Activated CD4-positive, alpha-beta T cell treated with anti-CD3 and anti-CD28 coated beads for 36 hours (primary cell): Measurements from ENCODE around the gene FRMD5. TPM values are rescaled to one million over a fixed set of nuclear protein-coding genes. Genes with fewer than 3 reads are reported as not detected.
"Not testable (repeated sequence)": the region's sequence is repeated elsewhere in the genome, so short reads cannot be mapped to it uniquely, and the experiment has no call there.

Experiments used
- ATAC-seq: fragments of 200-7000 bp; cut with Tn5 transposase; one replicate; pipeline ENCODE4 v1.10.0; 2021; ENCODE audit warnings: mild to moderate bottlenecking, moderate library complexity
- CTCF ChIA-PET: fragments of 350-600 bp; sonication (Branson Sonifier 250); formaldehyde crosslinking; loops from one replicate; lab custom pipeline; 2021; ENCODE audit warnings: antibody characterized with exemption; lab: Charles Lee
- POLR2A ChIA-PET: fragments of 350-600 bp; sonication (Branson Sonifier 250); formaldehyde crosslinking; loops from one replicate; lab custom pipeline; 2021; ENCODE audit warnings: antibody characterized with exemption, inconsistent platforms; lab: Charles Lee
- DNase-seq: peaks from one replicate; pipeline ENCODE4 v3.0.0-alpha.2; 2020
- H3K27ac Mint-ChIP-seq: one replicate; pipeline ENCODE4 v1.8.0; 2021; ENCODE audit warnings: mixed read lengths
- H3K27me3 Mint-ChIP-seq: one replicate; pipeline ENCODE4 v1.8.0; 2021; ENCODE audit warnings: mixed read lengths
- H3K36me3 Mint-ChIP-seq: one replicate; pipeline ENCODE4 v1.8.0; 2021; ENCODE audit warnings: low read depth, mixed read lengths
- H3K4me1 Mint-ChIP-seq: one replicate; pipeline ENCODE4 v1.8.0; 2021; ENCODE audit warnings: mixed read lengths
- H3K4me3 Mint-ChIP-seq: one replicate; pipeline ENCODE4 v1.8.0; 2021; ENCODE audit warnings: mild to moderate bottlenecking, moderate library complexity, mixed read lengths
- H3K9me3 Mint-ChIP-seq: one replicate; pipeline ENCODE4 v1.8.0; 2021; ENCODE audit warnings: low read depth, mixed read lengths
- intact Hi-C, 2 experiments: fragments of 100-400 bp; cut with DNase I in 1 of 2; cut with micrococcal nuclease in 1 of 2; formaldehyde crosslinking; loops; one replicate each; pipeline versions ENCODE4 v1.14.2 to v1.15.1; 2022 to 2024; cut with DNase I, micrococcal nuclease
- total RNA-seq, 2 experiments: library from RNA; stranded (reverse); gene quantifications; one replicate each; pipeline ENCODE4 v1.2.3, GENCODE V29; 2021

The FRMD5 gene
- total RNA-seq, 2 experiments from 2014 or later: 0.16 to 0.30 TPM

- ATAC-seq (no peak), DNase-seq (no peak)
- no peaks in the 10 kb centered on the region for H3K4me1 Mint-ChIP-seq
- ChIA-PET POLR2A (no interaction called here), CTCF (interaction anchor here (1.2 kb wide), 1 partner anchor 14 kb away, joined by 3 read pairs; no protein-coding TSS in a partner anchor)
- no peaks in the 10 kb centered on the region for H3K9me3 Mint-ChIP-seq
- intact Hi-C loops: no loop called here
- H3K27me3 Mint-ChIP-seq: peaks cover 14% of the 10 kb centered on the region
- H3K27ac Mint-ChIP-seq: no peak overlapping the region
- no peaks in the 10 kb centered on the region for H3K36me3 Mint-ChIP-seq
- no peak overlapping the region for H3K4me3 Mint-ChIP-seq
These were observed 186.0 kb downstream of the FRMD5 start for GRCh38 chr15:44009038-44009437.

- H3K36me3 Mint-ChIP-seq, intact Hi-C loops, POLR2A ChIA-PET, H3K27ac Mint-ChIP-seq, ATAC-seq, H3K4me3 Mint-ChIP-seq, DNase-seq, CTCF ChIA-PET, H3K27me3 Mint-ChIP-seq, H3K4me1 Mint-ChIP-seq, H3K9me3 Mint-ChIP-seq: not testable (repeated sequence)
These were observed 194.8 kb downstream of the FRMD5 start for GRCh38 chr15:44000248-44000647.

- no peak for ATAC-seq
- Mint-ChIP-seq H3K27ac (no peak overlapping the region), H3K27me3 (no peaks in the 10 kb centered on the region), H3K4me1 (no peaks in the 10 kb centered on the region), H3K36me3 (no peaks in the 10 kb centered on the region), H3K4me3 (no peak overlapping the region), H3K9me3 (no peaks in the 10 kb centered on the region)
- CTCF ChIA-PET: no interaction called here
- intact Hi-C loops: no loop called here
- DNase-seq: no peak
- POLR2A ChIA-PET: no interaction called here
These were observed 196.5 kb downstream of the FRMD5 start for GRCh38 chr15:43998607-43999006.

- ChIA-PET CTCF (interaction anchor here (1.2 kb wide), 1 partner anchor 75 kb away, joined by 3 read pairs; no protein-coding TSS in a partner anchor), POLR2A (no interaction called here)
- intact Hi-C loops: no loop called here
- Mint-ChIP-seq H3K4me1 (no peaks in the 10 kb centered on the region), H3K36me3 (no peaks in the 10 kb centered on the region), H3K27me3 (peaks cover 3% of the 10 kb centered on the region), H3K9me3 (no peaks in the 10 kb centered on the region), H3K4me3 (no peak overlapping the region), H3K27ac (no peak overlapping the region)
- DNase-seq (no peak), ATAC-seq (no peak)
These were observed 203.9 kb downstream of the FRMD5 start for GRCh38 chr15:43991206-43991605.

- Mint-ChIP-seq H3K4me1 (no peaks in the 10 kb centered on the region), H3K36me3 (no peaks in the 10 kb centered on the region), H3K27me3 (peaks cover 3% of the 10 kb centered on the region), H3K4me3 (no peak overlapping the region), H3K27ac (no peak overlapping the region), H3K9me3 (no peaks in the 10 kb centered on the region)
- intact Hi-C loops: no loop called here
- ChIA-PET POLR2A (no interaction called here), CTCF (no interaction called here)
- no peak for DNase-seq
- ATAC-seq: no peak
These were observed 205.1 kb downstream of the FRMD5 start for GRCh38 chr15:43989938-43990337.

GRCh38 chr15:43988900-43989299 lies 206.2 kb downstream of the FRMD5 start:
- no peaks in the 10 kb centered on the region for H3K4me1 Mint-ChIP-seq
- intact Hi-C loops: no loop called here
- no peak overlapping the region for H3K27ac Mint-ChIP-seq
- ATAC-seq: no peak
- no peaks in the 10 kb centered on the region for H3K9me3 Mint-ChIP-seq
- H3K4me3 Mint-ChIP-seq: no peak overlapping the region
- POLR2A ChIA-PET: no interaction called here
- H3K27me3 Mint-ChIP-seq: peaks cover 6% of the 10 kb centered on the region
- H3K36me3 Mint-ChIP-seq: no peaks in the 10 kb centered on the region
- CTCF ChIA-PET: no interaction called here
- DNase-seq: no peak

GRCh38 chr15:43987924-43988323 lies 207.1 kb downstream of the FRMD5 start:
- Mint-ChIP-seq H3K36me3 (no peaks in the 10 kb centered on the region), H3K9me3 (no peaks in the 10 kb centered on the region), H3K4me1 (no peaks in the 10 kb centered on the region), H3K27me3 (peaks cover 10% of the 10 kb centered on the region), H3K4me3 (no peak overlapping the region), H3K27ac (no peak overlapping the region)
- intact Hi-C loops: no loop called here
- ChIA-PET CTCF (no interaction called here), POLR2A (no interaction called here)
- ATAC-seq (no peak), DNase-seq (no peak)

GRCh38 chr15:43985976-43986680 lies 208.9 kb downstream of the FRMD5 start:
- DNase-seq (no peak), ATAC-seq (no peak)
- ChIA-PET POLR2A (no interaction called here), CTCF (interaction anchor here (0.7 to 0.8 kb wide), 2 partner anchors 366 to 817 kb away, joined by 3 to 4 read pairs; no protein-coding TSS in a partner anchor)
- Mint-ChIP-seq H3K27ac (no peak overlapping the region), H3K9me3 (no peaks in the 10 kb centered on the region), H3K4me3 (no peak overlapping the region), H3K36me3 (no peaks in the 10 kb centered on the region), H3K27me3 (peaks cover 20% of the 10 kb centered on the region), H3K4me1 (no peaks in the 10 kb centered on the region)
- intact Hi-C loops: no loop called here

GRCh38 chr15:43981576-43981975 lies 213.5 kb downstream of the FRMD5 start:
- Mint-ChIP-seq H3K4me1 (peaks cover 11% of the 10 kb centered on the region), H3K27ac (no peak overlapping the region), H3K27me3 (peaks cover 23% of the 10 kb centered on the region), H3K4me3 (no peak overlapping the region), H3K36me3 (peaks cover 1% of the 10 kb centered on the region), H3K9me3 (peaks cover 10% of the 10 kb centered on the region)
- ATAC-seq: no peak
- no peak for DNase-seq
- intact Hi-C loops: no loop called here
- ChIA-PET CTCF (no interaction called here), POLR2A (no interaction called here)

- intact Hi-C loops: loop anchor here in 1 of 2 experiments (1.0 kb wide), 2 partner anchors 23 to 29 kb away; no protein-coding TSS in a partner anchor
- Mint-ChIP-seq H3K36me3 (peaks cover 1% of the 10 kb centered on the region), H3K4me1 (peaks cover 19% of the 10 kb centered on the region), H3K27me3 (peaks cover 21% of the 10 kb centered on the region), H3K4me3 (no peak overlapping the region), H3K27ac (no peak overlapping the region), H3K9me3 (peaks cover 10% of the 10 kb centered on the region)
- DNase-seq (peak; percentile 85), ATAC-seq (peak; percentile 96)
- ChIA-PET POLR2A (no interaction called here), CTCF (no interaction called here)
These were observed 217.8 kb downstream of the FRMD5 start for GRCh38 chr15:43977072-43977884.

- Mint-ChIP-seq H3K36me3 (peaks cover 1% of the 10 kb centered on the region), H3K27me3 (peaks cover 8% of the 10 kb centered on the region), H3K9me3 (peaks cover 10% of the 10 kb centered on the region), H3K27ac (no peak overlapping the region), H3K4me3 (no peak overlapping the region), H3K4me1 (peaks cover 19% of the 10 kb centered on the region)
- ATAC-seq: no peak
- intact Hi-C loops: no loop called here
- DNase-seq: no peak
- ChIA-PET CTCF (no interaction called here), POLR2A (no interaction called here)
These were observed 219.3 kb downstream of the FRMD5 start for GRCh38 chr15:43975770-43976169.

GRCh38 chr15:43975326-43975725 lies 219.7 kb downstream of the FRMD5 start:
- Mint-ChIP-seq H3K4me3 (no peak overlapping the region), H3K27me3 (peaks cover 7% of the 10 kb centered on the region), H3K27ac (no peak overlapping the region), H3K4me1 (peaks cover 19% of the 10 kb centered on the region), H3K9me3 (peaks cover 10% of the 10 kb centered on the region), H3K36me3 (peaks cover 1% of the 10 kb centered on the region)
- ATAC-seq: no peak
- intact Hi-C loops: no loop called here
- DNase-seq: no peak
- ChIA-PET POLR2A (no interaction called here), CTCF (no interaction called here)
